ENCODE results near the gene OR4D9.

- TF ChIP-seq CTCF (IDR thresholded peaks at IDR 0.05; ENCODE audit: low read length) (no peak), EZH2 (IDR thresholded peaks at IDR 0.05; ENCODE audit: borderline replicate concordance, low read length) (no peak)
Measured at GRCh38 chr11:59528711-59529110, 17.4 kb downstream of the OR4D9 start.

Measured in OCI-LY1 (cell line).